SU-DHL-6 (cell line): ENCODE measurements around the gene SCO2.

Experiments
- CTCF ChIP-seq: fragments of 200-600 bp; sonication (generic); IDR thresholded peaks from one replicate; pipeline ENCODE4 v1.5.1; 2017; ENCODE audit warnings: antibody characterized with exemption, mild to moderate bottlenecking, low read length, moderate library complexity; ENCODE audit not compliant: insufficient read depth, poor library complexity, severe bottlenecking
- EZH2phosphoT487 ChIP-seq: fragments of 200-600 bp; sonication (generic), shearing (Covaris generic); conservative IDR thresholded peaks from 2 replicates; pipeline ENCODE4 v1.6.1; 2018; ENCODE audit warnings: mild to moderate bottlenecking, antibody characterized with exemption, low read length, moderate library complexity, mixed read lengths

GRCh38 chr22:50519151-50519550, 6.2 kb downstream of the SCO2 start:
- TF ChIP-seq CTCF, result no peak
- no peak for TF ChIP-seq EZH2phosphoT487
